Cortex of kidney (tissue), 1 donor: ENCODE results near the gene MRPL4.
"Not testable (repeated sequence)": the region's sequence is repeated elsewhere in the genome, so short reads cannot be mapped to it uniquely, and the experiment has no call there.

Experiments used
- DNase-seq: peaks from one replicate; lab custom pipeline; 2025; lab: John Stamatoyannopoulos, UW

The MRPL4 gene

DNA sequence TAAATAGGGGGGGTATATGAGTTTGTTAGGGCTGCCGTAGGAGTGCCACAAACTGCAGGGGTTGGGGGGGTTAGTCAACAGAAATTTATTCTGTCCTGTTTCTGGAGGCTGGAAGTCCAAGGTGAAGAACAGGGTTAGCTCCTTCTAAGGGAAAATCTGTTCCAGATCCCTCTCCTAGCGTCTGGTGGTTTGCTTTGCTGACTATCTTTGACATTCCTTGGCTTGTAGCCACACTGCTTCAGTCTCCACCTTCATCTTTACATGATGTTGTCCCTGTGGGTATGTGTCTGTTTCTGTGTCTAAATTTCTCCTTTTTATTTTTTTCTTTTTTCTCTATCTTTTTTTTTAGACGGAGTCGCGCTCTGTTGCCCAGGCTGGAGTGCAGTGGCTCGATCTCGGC, 10.8 kb downstream of the MRPL4 start:
- no peak for DNase-seq

DNA sequence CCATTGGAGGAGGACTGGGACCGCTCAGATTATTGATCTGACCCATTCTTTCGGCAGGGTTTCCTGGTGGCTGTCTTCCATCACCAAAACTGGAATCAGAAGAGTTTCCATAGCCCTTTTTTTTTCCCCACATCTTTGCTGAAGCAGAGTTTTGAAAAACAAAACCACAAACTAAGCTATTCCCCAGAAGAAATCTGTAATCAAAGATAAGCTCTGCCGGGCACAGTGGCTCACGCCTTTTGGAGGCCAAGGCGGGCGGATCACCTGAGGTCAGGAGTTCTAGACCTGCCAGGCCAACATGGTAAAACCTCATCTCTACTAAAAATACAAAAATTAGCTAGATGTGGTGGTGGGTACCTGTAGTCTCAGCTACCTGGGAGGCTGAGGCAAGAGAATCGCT, 14.7 kb downstream of the MRPL4 start:
- no peak for DNase-seq

DNA sequence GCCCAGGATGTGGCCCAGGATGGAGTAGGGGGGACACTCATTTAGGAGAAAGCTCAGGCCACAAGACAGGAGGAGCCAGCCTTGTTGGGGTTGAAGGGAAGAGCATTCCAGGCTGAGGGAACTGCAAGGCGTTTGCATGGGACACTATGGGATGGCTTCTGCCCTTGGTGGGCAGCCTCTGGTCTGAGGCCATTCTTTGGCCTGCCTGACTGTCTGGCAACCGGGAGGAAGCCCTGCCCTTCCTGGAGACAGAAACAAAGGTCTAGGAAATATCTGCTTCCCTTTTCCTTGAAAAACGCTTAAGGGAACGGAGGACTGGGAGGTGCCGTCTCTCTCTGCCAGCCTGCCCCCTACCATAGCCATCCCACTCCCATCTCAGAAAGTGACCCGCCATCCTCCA, 16.1 kb downstream of the MRPL4 start:
- DNase-seq: no peak

DNA sequence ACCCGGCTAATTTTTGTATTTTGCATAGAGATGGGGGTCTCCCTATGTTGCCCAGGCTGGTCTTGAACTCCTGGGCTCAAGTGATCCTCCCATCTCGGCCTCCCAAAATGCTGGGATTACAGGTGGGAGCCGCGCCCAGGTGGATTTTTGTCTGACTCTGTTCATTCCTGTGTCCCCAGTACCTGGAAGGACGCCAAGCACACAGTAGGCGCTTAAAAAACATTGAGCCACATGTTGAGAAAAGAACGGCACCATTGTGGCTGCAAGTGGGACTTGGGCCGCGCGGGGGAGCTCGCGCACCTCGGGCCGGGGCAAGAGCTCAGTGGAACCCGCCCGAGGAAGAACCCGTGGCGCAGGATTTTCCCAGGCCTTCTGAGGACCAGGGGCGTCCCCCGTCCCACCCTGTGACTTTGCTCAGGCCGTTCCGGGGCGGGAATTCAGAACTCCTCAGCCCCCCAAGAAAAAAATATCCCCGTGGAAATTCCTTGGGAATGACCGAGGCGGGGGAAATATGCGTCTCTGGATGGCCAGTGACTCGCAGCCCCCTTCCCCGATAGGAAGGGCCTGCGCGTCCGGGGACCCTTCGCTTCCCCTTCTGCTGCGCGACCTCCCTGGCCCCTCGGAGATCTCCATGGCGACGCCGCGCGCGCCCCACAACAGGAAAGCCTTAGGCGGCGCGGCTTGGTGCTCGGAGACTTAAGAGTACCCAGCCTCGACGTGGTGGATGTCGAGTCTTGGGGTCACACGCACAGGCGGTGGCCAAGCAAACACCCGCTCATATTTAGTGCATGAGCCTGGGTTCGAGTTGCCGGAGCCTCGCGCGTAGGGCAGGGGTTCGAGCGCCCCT, 17.5 kb downstream of the MRPL4 start:
- DNase-seq: no peak

DNA sequence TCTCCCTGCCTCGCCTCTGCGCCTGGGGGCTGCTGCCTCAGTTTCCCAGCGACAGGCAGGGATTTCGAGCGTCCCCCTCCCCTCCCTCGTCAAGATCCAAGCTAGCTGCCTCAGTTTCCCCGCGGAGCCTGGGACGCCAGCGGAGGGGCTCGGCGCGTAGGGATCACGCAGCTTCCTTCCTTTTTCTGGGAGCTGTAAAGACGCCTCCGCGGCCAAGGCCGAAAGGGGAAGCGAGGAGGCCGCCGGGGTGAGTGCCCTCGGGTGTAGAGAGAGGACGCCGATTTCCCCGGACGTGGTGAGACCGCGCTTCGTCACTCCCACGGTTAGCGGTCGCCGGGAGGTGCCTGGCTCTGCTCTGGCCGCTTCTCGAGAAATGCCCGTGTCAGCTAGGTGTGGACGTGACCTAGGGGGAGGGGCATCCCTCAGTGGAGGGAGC, 18.2 kb downstream of the MRPL4 start:
- no peak for DNase-seq

DNA sequence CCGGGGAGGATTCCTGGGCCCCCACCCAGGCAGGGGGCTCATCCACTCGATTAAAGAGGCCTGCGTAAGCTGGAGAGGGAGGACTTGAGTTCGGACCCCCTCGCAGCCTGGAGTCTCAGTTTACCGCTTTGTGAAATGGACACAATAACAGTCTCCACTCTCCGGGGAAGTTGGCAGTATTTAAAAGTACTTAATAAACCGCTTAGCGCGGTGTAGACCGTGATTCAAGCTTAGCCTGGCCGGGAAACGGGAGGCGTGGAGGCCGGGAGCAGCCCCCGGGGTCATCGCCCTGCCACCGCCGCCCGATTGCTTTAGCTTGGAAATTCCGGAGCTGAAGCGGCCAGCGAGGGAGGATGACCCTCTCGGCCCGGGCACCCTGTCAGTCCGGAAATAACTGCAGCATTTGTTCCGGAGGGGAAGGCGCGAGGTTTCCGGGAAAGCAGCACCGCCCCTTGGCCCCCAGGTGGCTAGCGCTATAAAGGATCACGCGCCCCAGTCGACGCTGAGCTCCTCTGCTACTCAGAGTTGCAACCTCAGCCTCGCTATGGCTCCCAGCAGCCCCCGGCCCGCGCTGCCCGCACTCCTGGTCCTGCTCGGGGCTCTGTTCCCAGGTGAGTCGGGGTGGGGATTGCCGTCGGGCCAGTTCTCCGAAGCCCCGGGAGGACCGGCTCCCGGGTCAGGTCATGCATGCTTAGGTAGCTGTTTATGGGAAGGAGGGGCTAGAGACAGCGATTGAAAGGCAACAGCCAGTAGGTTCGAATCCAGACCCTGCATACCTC, 18.8 kb downstream of the MRPL4 start, which contains the start of gene ICAM1:
Gene ICAM1 (plus strand): TSS at position 505 of the 779 bp plus-strand sequence. CDS start 40 bp downstream, at position 545.
- no peak for DNase-seq

DNA sequence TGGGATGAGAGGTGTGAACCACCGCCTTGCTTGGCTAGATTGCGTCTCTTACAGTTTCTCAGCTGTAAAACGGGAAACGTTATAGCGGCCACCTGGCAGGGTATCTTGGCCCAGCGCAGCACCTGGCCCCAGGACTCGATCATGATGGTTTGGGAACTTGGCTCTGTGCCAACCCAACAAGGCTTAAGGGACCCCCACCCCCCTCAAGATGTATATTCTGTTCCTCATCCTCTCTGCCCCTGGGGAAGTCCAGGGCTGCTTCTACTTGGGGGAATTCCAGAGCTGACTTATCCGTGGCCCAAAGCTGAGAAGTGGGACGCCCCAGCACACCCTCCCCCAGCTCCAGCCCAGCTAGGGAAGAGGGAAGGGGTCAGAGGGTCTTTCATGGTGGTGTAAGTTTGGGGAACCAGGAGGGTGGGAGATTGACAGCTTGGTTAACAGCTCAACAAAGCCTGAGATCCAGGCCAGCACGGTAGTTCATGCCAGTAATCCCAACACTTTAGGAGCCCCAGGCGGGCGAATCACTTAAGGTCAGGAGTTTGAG, 19.6 kb downstream of the MRPL4 start:
- no peak for DNase-seq

DNA sequence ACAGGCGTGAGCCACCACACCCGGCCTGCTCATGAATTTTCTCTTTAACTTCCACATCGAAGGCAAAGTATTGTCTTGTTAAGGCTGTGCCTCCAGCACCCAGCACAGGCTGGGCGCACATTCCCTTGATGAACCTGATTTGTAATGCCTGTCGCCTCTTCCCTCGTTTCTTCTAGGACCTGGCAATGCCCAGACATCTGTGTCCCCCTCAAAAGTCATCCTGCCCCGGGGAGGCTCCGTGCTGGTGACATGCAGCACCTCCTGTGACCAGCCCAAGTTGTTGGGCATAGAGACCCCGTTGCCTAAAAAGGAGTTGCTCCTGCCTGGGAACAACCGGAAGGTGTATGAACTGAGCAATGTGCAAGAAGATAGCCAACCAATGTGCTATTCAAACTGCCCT, 22.6 kb downstream of the MRPL4 start:
- no peak for DNase-seq

DNA sequence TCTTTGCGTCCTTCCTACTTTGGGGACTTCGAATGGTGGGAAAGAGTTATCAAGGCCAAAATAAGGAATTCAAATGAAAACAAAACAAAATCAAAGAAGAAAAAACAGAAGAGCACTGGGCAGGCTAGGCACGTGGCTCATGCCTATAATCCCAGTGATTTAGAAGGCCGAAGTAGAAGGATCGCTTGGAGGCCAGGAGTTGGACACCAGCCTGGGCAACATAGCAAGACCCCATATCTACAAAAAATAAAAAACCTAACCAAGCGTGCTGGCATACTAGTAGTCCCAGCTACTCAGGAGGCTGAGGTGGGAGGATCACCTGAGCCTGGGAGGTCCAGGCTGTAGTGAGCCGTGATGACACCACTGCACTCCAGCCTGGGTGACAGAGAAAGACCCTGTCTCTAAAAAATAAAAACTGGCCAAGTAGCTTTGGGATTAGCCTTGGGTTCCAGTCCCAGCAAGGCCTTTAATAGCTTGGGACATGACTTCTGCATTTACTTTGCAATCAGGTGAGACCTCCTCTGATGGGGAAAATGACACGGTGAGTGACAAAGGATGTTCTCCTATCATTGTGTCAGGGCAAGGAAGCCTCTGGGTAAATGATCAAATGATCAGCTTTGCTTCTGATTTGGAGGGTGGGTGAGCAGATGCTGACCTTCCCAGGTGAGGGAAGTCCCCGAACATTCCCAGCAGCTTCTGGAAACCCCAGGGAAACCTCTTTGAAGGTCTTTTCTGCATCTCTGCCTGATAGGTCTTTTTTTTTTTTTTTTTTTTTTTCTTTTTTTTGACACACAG, 26.0 kb downstream of the MRPL4 start:
- DNase-seq: no peak

DNA sequence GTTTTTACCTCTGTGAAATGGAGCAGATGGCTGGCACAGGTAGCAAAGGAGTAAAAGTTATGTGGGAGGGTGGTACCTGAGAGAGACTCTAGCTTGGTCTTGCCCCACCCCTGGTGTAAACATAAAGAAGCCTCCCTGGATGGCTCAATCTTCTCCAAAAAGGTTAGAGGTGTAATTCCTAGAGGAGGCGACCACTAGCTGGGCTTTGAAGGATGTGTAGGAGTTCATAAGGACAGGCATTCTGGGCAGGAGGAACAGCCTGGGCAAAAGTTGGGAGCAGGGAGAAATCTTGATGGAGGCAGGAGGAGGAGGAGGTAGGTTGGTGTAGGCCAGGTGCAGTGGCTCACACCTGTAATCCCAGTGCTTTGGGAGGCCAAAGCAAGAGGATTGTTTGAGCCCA, 26.9 kb downstream of the MRPL4 start:
- DNase-seq: no peak

DNA sequence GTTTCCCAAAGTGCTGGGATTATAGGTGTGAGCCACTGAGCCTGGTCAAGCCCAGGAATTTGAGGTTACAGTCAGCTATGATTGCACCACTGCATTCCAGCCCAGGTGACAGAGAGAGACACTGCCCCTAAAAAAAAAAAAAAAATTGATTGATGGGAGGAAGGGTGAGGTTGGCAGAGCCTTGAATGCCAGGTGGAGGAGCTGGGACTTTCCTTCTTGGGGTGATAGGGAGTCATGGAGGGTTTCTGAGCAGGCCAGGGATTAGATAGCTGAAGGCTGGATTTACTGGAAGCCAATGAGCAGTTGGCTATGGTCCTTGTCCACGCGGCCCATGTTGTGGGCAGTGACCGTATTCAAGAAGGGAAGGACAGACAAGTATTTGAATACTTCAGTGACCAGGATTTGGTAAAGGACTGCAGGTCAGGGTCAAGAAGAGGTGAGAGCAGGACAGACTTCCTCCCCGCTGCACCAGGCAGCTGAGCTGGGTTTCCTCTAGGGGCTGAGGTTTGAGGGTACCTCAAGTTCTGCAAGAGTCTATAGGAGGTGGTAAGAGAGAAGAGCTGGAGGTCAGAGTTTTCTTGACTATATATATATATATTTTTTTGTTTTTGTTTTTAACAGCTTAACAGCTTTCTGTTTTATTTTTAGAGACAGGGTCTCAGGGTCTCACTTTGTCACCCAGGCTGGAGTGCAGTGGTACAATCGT, 27.9 kb downstream of the MRPL4 start:
- DNase-seq: no peak

DNA sequence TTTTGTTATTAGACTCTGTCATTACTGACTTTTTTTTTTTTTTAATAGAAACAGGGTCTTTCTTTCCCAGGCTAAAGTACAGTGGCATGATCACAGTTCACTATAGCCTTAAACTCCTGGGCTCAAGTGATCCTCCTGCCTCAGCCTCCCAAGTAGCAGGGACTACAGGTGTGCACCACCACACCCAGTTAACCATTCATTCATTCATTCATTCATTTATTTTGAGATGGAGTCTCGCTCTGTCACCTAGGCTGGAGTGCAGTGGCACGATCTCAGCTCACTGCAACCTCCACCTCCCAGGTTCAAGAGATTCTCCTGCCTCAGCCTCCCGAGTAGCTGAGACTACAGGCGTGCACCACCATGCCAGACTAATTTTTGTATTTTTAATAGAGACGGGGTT, 30.0 kb downstream of the MRPL4 start:
- DNase-seq: not testable (repeated sequence)

DNA sequence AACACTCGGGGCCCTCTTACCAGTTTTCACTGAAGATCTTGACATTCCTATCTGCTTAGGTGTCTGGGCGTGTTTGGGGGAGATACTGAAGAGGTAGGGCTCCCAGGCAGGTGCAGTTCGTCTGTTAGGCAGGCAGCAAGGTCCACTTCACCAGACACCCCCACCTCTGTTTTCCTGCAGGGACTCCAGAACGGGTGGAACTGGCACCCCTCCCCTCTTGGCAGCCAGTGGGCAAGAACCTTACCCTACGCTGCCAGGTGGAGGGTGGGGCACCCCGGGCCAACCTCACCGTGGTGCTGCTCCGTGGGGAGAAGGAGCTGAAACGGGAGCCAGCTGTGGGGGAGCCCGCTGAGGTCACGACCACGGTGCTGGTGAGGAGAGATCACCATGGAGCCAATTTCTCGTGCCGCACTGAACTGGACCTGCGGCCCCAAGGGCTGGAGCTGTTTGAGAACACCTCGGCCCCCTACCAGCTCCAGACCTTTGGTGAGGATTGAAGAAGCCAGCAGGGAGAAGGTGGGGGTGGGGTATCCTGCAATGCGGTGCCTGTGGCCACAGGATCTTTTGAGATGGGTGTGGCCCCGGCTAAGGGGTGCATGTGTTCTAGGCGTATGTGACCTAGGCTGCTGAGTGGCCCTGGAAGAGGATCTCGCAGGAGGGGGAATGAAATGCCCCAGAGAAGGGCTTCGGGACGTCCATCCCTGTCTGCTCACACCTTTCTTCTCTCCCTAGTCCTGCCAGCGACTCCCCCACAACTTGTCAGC, 31.5 kb downstream of the MRPL4 start:
- no peak for DNase-seq

DNA sequence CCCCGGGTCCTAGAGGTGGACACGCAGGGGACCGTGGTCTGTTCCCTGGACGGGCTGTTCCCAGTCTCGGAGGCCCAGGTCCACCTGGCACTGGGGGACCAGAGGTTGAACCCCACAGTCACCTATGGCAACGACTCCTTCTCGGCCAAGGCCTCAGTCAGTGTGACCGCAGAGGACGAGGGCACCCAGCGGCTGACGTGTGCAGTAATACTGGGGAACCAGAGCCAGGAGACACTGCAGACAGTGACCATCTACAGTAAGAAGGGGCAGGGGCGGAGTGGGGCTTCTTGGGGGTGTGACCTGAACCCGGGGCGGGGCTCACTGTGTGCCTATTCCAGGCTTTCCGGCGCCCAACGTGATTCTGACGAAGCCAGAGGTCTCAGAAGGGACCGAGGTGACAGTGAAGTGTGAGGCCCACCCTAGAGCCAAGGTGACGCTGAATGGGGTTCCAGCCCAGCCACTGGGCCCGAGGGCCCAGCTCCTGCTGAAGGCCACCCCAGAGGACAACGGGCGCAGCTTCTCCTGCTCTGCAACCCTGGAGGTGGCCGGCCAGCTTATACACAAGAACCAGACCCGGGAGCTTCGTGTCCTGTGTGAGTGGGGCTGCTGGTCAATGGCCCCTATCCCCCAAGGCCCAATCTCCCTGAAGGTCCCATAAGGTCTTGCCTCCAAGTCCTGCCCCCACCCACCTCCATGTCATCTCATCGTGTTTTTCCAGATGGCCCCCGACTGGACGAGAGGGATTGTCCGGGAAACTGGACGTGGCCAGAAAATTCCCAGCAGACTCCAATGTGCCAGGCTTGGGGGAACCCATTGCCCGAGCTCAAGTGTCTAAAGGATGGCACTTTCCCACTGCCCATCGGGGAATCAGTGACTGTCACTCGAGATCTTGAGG, 32.3 kb downstream of the MRPL4 start:
- DNase-seq: no peak

DNA sequence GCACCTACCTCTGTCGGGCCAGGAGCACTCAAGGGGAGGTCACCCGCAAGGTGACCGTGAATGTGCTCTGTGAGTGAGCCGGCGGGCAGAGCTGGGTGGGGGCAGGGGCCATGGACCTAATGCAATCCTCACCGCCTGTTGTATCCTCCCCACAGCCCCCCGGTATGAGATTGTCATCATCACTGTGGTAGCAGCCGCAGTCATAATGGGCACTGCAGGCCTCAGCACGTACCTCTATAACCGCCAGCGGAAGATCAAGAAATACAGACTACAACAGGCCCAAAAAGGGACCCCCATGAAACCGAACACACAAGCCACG, 32.9 kb downstream of the MRPL4 start:
- no peak for DNase-seq

DNA sequence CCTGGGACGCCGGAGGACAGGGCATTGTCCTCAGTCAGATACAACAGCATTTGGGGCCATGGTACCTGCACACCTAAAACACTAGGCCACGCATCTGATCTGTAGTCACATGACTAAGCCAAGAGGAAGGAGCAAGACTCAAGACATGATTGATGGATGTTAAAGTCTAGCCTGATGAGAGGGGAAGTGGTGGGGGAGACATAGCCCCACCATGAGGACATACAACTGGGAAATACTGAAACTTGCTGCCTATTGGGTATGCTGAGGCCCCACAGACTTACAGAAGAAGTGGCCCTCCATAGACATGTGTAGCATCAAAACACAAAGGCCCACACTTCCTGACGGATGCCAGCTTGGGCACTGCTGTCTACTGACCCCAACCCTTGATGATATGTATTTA, 33.4 kb downstream of the MRPL4 start:
- no peak for DNase-seq

DNA sequence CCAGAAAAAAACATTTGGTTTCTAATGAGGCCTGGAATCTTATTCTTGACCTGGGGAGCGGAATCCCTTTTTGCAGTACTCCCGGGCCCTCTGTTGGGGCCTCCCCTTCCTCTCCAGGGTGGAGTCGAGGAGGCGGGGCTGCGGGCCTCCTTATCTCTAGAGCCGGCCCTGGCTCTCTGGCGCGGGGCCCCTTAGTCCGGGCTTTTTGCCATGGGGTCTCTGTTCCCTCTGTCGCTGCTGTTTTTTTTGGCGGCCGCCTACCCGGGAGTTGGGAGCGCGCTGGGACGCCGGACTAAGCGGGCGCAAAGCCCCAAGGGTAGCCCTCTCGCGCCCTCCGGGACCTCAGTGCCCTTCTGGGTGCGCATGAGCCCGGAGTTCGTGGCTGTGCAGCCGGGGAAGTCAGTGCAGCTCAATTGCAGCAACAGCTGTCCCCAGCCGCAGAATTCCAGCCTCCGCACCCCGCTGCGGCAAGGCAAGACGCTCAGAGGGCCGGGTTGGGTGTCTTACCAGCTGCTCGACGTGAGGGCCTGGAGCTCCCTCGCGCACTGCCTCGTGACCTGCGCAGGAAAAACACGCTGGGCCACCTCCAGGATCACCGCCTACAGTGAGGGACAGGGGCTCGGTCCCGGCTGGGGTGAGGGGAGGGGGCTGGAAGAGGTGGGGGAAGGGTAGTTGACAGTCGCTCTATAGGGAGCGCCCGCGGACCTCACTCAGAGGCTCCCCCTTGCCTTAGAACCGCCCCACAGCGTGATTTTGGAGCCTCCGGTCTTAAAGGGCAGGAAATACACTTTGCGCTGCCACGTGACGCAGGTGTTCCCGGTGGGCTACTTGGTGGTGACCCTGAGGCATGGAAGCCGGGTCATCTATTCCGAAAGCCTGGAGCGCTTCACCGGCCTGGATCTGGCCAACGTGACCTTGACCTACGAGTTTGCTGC, 35.1 kb downstream of the MRPL4 start, which contains the start of gene ICAM4:
Gene ICAM4 (plus strand): TSS at position 153 of the 935 bp plus-strand sequence. CDS start 58 bp downstream, at position 211.
- DNase-seq: no peak

DNA sequence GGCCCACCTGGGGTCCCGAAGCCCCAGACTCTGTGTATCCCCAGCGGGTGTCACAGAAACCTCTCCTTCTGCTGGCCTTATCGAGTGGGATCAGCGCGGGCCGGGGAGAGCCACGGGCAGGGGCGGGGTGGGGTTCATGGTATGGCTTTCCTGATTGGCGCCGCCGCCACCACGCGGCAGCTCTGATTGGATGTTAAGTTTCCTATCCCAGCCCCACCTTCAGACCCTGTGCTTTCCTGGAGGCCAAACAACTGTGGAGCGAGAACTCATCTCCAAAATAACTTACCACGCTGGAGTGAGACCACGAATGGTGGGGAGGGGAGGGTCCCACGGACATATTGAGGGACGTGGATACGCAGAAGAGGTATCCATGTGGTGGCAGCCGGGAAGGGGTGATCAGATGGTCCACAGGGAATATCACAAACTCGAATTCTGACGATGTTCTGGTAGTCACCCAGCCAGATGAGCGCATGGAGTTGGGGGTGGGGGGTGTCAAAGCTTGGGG, 36.7 kb downstream of the MRPL4 start:
- no peak for DNase-seq
